Neural cell (in vitro differentiated cells): Measurements from ENCODE around the gene TLR9. TPM values are rescaled to one million over a fixed set of nuclear protein-coding genes. Genes with fewer than 3 reads are reported as not detected.

Experiments
- H2AFZ ChIP-seq: fragments of 200-600, 300-800 bp; sonication (generic), shearing (Covaris generic); 2 replicates; pipeline ENCODE4 v1.6.0; 2014; ENCODE audit warnings: low read depth, mild to moderate bottlenecking, antibody characterized with exemption, low read length, moderate library complexity
- H3F3A ChIP-seq: fragments of 200-600 bp; shearing (Covaris generic); 2 replicates; pipeline ENCODE4 v1.6.1; 2016; ENCODE audit warnings: mild to moderate bottlenecking, moderate library complexity, mixed read lengths, antibody characterized with exemption, low read length; ENCODE audit not compliant: insufficient read depth, poor library complexity, severe bottlenecking
- H3K27ac ChIP-seq: fragments of 200-600, 300-800 bp; sonication (generic), shearing (Covaris generic); 2 replicates; pipeline ENCODE4 v1.5.1; 2014; ENCODE audit warnings: mild to moderate bottlenecking, low read length, moderate library complexity
- H3K27me3 ChIP-seq: fragments of 300-800, 200-600 bp; sonication (generic), shearing (Covaris generic); 2 replicates; pipeline ENCODE4 v1.6.0; 2014; ENCODE audit warnings: mild to moderate bottlenecking, low read depth, low read length, moderate library complexity; ENCODE audit not compliant: insufficient read depth
- H3K36me3 ChIP-seq: fragments of 300-800, 200-600 bp; sonication (generic), shearing (Covaris generic); 2 replicates; pipeline ENCODE4 v1.5.1; 2014; ENCODE audit warnings: mild to moderate bottlenecking, antibody characterized with exemption, low read length, moderate library complexity; ENCODE audit not compliant: insufficient read depth
- H3K4me2 ChIP-seq: fragments of 300-800, 200-600 bp; sonication (generic), shearing (Covaris generic); 2 replicates; pipeline ENCODE4 v1.6.0; 2014; ENCODE audit warnings: mild to moderate bottlenecking, low read length
- H3K4me3 ChIP-seq: fragments of 300-800, 200-600 bp; sonication (generic), shearing (Covaris generic); 2 replicates; pipeline ENCODE4 v1.5.1; 2014; ENCODE audit warnings: mild to moderate bottlenecking, low read length, moderate library complexity
- H3K79me2 ChIP-seq: fragments of 200-600 bp; shearing (Covaris generic); replicated peaks from 2 replicates; pipeline ENCODE4 v1.6.0; 2014; ENCODE audit warnings: mild to moderate bottlenecking, low read length, moderate library complexity; ENCODE audit not compliant: insufficient read depth
- H3K9ac ChIP-seq: fragments of 300-800, 200-600 bp; sonication (generic), shearing (Covaris generic); 2 replicates; pipeline ENCODE4 v1.6.1; 2016; ENCODE audit warnings: mild to moderate bottlenecking, low read length, mixed read lengths
- H3K9me2 ChIP-seq: fragments of 200-600 bp; shearing (Covaris generic); 2 replicates; pipeline ENCODE4 v1.6.1; 2016; ENCODE audit warnings: mild to moderate bottlenecking, low read length, mixed read lengths; ENCODE audit not compliant: insufficient read depth
- H3K9me3 ChIP-seq: fragments of 200-600, 300-800 bp; sonication (generic), shearing (Covaris generic); 2 replicates; pipeline ENCODE4 v1.6.1; 2016; ENCODE audit warnings: mild to moderate bottlenecking, mixed run types, low read length, moderate library complexity, mixed read lengths
- H4K20me1 ChIP-seq: fragments of 200-600 bp; shearing (Covaris generic); 2 replicates; pipeline ENCODE4 v1.6.1; 2016; ENCODE audit warnings: mild to moderate bottlenecking, mixed run types; ENCODE audit not compliant: insufficient read depth
- EP300 ChIP-seq: fragments of 450-650 bp; conservative IDR thresholded peaks from 2 replicates; pipeline ENCODE4 v1.6.1; 2014; ENCODE audit warnings: antibody characterized with exemption, mild to moderate bottlenecking, moderate library complexity; ENCODE audit not compliant: poor library complexity, severe bottlenecking
- EZH2 ChIP-seq: fragments of 200-600, 300-800 bp; shearing (Covaris generic), sonication (generic); IDR thresholded peaks from 2 replicates; pipeline ENCODE4 v1.6.1; 2014; ENCODE audit warnings: antibody characterized with exemption, low read length, borderline replicate concordance, mild to moderate bottlenecking; ENCODE audit not compliant: insufficient read depth, poor library complexity, severe bottlenecking
- MXI1 ChIP-seq: fragments of 450-650 bp; conservative IDR thresholded peaks from 2 replicates; pipeline ENCODE4 v1.6.1; 2014; ENCODE audit warnings: antibody characterized with exemption, mild to moderate bottlenecking; ENCODE audit not compliant: poor library complexity, severe bottlenecking
- POLR2AphosphoS5 ChIP-seq: IDR thresholded peaks from 2 replicates; pipeline ENCODE4 v1.6.1; 2012
- RAD21 ChIP-seq: fragments of 450-650 bp; conservative IDR thresholded peaks from 2 replicates; pipeline ENCODE4 v1.6.1; 2014; ENCODE audit warnings: antibody characterized with exemption, mild to moderate bottlenecking, moderate library complexity
- SMC3 ChIP-seq: fragments of 450-650 bp; conservative IDR thresholded peaks from 2 replicates; pipeline ENCODE4 v1.6.1; 2014; ENCODE audit warnings: antibody characterized with exemption, mild to moderate bottlenecking, moderate library complexity; ENCODE audit not compliant: poor library complexity
- TAF1 ChIP-seq: IDR thresholded peaks from 2 replicates; pipeline ENCODE4 v1.6.1; 2012; ENCODE audit warnings: low read depth
- polyA plus RNA-seq: library from polyadenylated mRNA; depleted of rRNA; stranded (reverse); fragments of >200 nt; gene quantifications from 2 replicates; pipeline ENCODE4 v1.2.3, GENCODE V29; 2014
- TF ChIP-seq, protein P1 (sequence below): IDR thresholded peaks from 2 replicates; pipeline ENCODE4 v1.6.1; 2012; ENCODE audit warnings: borderline replicate concordance
- TF ChIP-seq, protein P2 (sequence below): fragments of 450-650 bp; IDR thresholded peaks from 2 replicates; pipeline ENCODE4 v1.5.1; 2014; ENCODE audit warnings: antibody characterized with exemption, mild to moderate bottlenecking, moderate library complexity; ENCODE audit not compliant: poor library complexity, severe bottlenecking

Gene TLR9
- polyA plus RNA-seq, 1 donor from 2014 or later, result not detected

DNA sequence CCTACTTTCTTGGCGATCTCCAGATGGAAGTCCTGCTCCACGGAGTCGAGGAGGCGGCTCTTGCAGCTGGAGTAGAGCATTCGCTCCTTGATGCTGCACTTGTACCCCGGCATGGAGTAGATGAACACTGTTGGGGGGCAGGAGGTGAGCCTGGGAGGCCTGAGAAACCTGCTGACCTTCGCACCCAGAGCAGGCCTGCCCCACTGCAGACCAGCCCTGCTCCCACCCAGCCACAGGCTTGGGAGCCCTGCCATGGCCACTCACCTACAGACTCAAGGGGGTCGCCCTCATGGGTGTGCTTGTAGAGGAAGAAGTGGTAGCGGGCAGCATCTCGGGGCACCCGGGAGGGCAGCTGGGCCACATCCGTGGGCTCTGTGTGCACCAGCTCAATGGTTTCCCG lies 4.2 kb upstream of the TLR9 start:
- H3K4me3 ChIP-seq, result no peak overlapping the region
- no peak overlapping the region for H3K9ac ChIP-seq
- H3K27ac ChIP-seq, result no peak overlapping the region
- peaks cover 8% of the 10 kb centered on the region for H3K36me3 ChIP-seq
- no peaks in the 10 kb centered on the region for H3K9me3 ChIP-seq
- H2AFZ ChIP-seq, result no peak overlapping the region
- no peaks in the 10 kb centered on the region for H3F3A ChIP-seq
- no peak overlapping the region for H3K4me2 ChIP-seq
- no peaks in the 10 kb centered on the region for H3K79me2 ChIP-seq
- no peaks in the 10 kb centered on the region for H3K9me2 ChIP-seq
- H4K20me1 ChIP-seq, result no peaks in the 10 kb centered on the region
- TF ChIP-seq SMC3, result no peak
- no peak for TF ChIP-seq EP300
- no peaks in the 10 kb centered on the region for H3K27me3 ChIP-seq

DNA sequence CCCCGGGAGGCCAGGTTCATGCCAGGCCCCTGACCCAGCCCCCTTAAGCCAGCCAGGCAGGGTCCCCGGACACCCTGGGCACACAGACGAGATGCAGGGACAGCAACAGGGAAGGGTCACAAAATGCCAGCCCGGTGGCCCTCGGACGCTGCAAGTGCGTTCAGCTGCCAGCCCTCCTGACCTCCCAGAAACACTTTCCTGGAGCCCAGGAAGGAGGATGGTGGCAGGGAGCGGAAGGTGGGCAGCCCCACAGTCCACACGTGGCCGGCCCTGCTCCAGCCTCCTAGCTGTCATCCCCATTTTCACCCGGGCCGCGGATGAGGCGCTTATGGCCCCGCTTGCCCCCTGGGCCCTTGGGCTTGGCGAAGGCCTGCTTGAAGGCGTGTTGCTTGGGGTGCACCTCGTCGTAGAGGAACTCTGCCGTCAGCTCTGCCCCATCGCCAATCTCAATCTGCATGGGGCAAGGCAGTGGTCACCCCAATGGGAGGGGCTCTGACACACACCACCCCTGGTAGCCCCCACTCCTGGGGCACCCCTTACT lies 3.4 kb upstream of the TLR9 start:
- no peaks in the 10 kb centered on the region for H3K9me2 ChIP-seq
- no peaks in the 10 kb centered on the region for H3K9me3 ChIP-seq
- H4K20me1 ChIP-seq, result no peaks in the 10 kb centered on the region
- no peak overlapping the region for H3K27ac ChIP-seq
- no peak overlapping the region for H3K4me2 ChIP-seq
- no peaks in the 10 kb centered on the region for H3K27me3 ChIP-seq
- H3K4me3 ChIP-seq, result no peak overlapping the region
- no peaks in the 10 kb centered on the region for H3K79me2 ChIP-seq
- peaks cover 8% of the 10 kb centered on the region for H3K36me3 ChIP-seq
- H3K9ac ChIP-seq, result no peak overlapping the region
- no peaks in the 10 kb centered on the region for H3F3A ChIP-seq
- no peak for TF ChIP-seq RAD21
- TF ChIP-seq, protein P1, sequence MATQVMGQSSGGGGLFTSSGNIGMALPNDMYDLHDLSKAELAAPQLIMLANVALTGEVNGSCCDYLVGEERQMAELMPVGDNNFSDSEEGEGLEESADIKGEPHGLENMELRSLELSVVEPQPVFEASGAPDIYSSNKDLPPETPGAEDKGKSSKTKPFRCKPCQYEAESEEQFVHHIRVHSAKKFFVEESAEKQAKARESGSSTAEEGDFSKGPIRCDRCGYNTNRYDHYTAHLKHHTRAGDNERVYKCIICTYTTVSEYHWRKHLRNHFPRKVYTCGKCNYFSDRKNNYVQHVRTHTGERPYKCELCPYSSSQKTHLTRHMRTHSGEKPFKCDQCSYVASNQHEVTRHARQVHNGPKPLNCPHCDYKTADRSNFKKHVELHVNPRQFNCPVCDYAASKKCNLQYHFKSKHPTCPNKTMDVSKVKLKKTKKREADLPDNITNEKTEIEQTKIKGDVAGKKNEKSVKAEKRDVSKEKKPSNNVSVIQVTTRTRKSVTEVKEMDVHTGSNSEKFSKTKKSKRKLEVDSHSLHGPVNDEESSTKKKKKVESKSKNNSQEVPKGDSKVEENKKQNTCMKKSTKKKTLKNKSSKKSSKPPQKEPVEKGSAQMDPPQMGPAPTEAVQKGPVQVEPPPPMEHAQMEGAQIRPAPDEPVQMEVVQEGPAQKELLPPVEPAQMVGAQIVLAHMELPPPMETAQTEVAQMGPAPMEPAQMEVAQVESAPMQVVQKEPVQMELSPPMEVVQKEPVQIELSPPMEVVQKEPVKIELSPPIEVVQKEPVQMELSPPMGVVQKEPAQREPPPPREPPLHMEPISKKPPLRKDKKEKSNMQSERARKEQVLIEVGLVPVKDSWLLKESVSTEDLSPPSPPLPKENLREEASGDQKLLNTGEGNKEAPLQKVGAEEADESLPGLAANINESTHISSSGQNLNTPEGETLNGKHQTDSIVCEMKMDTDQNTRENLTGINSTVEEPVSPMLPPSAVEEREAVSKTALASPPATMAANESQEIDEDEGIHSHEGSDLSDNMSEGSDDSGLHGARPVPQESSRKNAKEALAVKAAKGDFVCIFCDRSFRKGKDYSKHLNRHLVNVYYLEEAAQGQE, result no peak
- TF ChIP-seq EZH2, result no peak
- TF ChIP-seq EP300, result no peak
- no peak for TF ChIP-seq MXI1
- no peak for TF ChIP-seq TAF1
- TF ChIP-seq, protein P2, sequence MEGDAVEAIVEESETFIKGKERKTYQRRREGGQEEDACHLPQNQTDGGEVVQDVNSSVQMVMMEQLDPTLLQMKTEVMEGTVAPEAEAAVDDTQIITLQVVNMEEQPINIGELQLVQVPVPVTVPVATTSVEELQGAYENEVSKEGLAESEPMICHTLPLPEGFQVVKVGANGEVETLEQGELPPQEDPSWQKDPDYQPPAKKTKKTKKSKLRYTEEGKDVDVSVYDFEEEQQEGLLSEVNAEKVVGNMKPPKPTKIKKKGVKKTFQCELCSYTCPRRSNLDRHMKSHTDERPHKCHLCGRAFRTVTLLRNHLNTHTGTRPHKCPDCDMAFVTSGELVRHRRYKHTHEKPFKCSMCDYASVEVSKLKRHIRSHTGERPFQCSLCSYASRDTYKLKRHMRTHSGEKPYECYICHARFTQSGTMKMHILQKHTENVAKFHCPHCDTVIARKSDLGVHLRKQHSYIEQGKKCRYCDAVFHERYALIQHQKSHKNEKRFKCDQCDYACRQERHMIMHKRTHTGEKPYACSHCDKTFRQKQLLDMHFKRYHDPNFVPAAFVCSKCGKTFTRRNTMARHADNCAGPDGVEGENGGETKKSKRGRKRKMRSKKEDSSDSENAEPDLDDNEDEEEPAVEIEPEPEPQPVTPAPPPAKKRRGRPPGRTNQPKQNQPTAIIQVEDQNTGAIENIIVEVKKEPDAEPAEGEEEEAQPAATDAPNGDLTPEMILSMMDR, result no peak
- TF ChIP-seq POLR2AphosphoS5, result no peak
- no peak for TF ChIP-seq SMC3
- H2AFZ ChIP-seq, result no peak overlapping the region

DNA sequence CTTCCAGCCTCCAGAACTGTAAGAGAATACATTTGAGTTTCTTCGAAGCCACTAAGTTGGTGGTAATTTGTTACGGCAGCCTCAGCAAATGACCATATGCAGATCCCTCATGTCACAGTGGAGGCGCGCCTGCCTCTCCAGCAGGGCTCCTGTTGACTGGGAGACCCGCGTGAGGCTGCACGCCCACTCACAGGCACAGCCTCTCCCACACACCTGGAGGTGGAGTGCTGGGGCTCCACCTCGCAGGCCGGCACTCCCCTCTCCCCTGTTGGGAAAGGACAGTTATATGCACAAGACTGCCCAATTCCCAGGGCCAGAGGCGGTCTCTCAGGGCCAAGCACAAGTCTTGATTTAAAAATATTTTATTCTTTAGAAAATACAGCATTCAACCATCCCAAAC lies 2.8 kb upstream of the TLR9 start:
- no peaks in the 10 kb centered on the region for H3K9me2 ChIP-seq
- peaks cover 8% of the 10 kb centered on the region for H3K36me3 ChIP-seq
- H3F3A ChIP-seq, result no peaks in the 10 kb centered on the region
- no peak overlapping the region for H3K27ac ChIP-seq
- no peaks in the 10 kb centered on the region for H3K9me3 ChIP-seq
- H3K27me3 ChIP-seq, result no peaks in the 10 kb centered on the region
- H2AFZ ChIP-seq, result no peak overlapping the region
- no peak overlapping the region for H3K9ac ChIP-seq
- no peaks in the 10 kb centered on the region for H3K79me2 ChIP-seq
- H3K4me2 ChIP-seq, result no peak overlapping the region
- no peaks in the 10 kb centered on the region for H4K20me1 ChIP-seq
- H3K4me3 ChIP-seq, result no peak overlapping the region
- TF ChIP-seq EP300 (no peak), RAD21 (no peak), TAF1 (no peak), SMC3 (no peak), MXI1 (no peak), EZH2 (no peak), POLR2AphosphoS5 (no peak)
- TF ChIP-seq, protein P1, result no peak
- TF ChIP-seq, protein P2, result no peak
